ENCODE results near the gene FASTK.

Gene FASTK, protein sequence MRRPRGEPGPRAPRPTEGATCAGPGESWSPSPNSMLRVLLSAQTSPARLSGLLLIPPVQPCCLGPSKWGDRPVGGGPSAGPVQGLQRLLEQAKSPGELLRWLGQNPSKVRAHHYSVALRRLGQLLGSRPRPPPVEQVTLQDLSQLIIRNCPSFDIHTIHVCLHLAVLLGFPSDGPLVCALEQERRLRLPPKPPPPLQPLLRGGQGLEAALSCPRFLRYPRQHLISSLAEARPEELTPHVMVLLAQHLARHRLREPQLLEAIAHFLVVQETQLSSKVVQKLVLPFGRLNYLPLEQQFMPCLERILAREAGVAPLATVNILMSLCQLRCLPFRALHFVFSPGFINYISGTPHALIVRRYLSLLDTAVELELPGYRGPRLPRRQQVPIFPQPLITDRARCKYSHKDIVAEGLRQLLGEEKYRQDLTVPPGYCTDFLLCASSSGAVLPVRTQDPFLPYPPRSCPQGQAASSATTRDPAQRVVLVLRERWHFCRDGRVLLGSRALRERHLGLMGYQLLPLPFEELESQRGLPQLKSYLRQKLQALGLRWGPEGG

DNA sequence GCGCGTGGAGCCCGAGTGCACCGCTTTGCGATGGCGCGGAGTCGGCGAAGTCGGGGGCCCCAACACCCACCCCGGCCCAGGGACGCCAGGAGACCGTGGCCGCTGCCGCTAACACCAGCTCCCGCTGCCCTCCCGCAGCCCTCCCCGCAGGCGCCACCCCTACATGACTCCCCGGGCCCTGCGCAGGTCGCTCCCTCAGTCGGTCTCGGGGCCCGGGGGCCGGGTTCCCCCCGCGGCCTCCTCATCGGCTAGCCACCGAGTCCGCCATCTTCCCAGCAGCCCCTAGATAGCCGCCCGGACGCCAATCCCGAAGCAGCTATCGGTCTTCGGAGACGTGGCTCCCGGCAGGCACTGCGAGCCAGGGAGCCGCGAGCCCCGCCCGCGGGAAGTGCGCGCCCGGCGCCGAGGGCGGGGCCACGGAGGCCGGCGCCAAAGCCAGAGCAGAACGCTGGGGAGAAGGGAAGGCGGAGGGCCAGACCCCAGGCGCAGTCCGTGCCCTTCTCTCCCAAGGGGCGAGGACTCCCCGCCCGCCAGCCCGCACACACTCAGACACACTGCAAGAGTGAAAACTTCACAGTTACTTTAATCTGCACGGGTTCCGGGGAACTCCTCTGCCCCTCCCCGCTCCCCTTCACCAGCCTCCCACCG is at the start of gene FASTK:
Gene FASTK, minus strand, starts transcription at position 288 of the 648 bp plus-strand sequence. Its CDS starts 43 bp downstream, at position 245.
- in situ Hi-C loops (cut with HindIII; ENCODE audit: low pct_ligation_motif_present, low pct_unique_long_range_greater_than_20kb, low sequenced_read_pairs): no loop called here
- DNase-seq: peak; percentile 96

DNA sequence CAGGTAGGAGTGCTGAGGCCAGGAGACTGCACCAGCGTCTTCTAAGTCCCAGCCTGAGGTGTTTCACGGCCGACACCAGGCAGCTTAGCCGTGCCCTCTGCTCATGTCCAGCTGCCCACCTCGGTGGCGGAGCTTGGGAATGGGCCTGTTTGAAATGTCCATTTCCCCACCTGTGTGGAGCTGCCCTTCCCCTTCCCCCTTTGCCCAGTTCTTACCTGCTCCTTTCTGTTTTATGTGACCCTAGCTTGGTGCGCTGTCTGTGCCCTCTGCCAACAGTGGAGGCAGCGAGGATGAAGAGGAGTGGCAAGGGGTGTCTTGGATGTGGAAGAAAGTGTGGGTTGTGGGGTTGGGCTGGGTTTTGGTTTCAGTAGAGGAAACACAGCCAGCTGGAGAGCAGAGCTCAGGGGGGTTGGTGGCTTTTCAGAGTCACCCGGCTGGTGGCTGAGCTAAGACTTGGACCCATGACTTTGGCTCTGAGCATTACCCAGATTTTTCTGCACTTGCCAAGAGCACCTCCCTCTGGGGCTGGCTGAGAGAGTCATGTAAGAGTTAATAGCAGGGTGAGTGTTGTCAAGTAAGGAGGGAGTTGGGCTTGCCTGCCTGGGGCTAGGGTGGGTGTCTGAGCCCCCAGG is 49.5 kb upstream of the FASTK start:
- DNase-seq: no peak
- in situ Hi-C loops (cut with HindIII; ENCODE audit: low pct_ligation_motif_present, low pct_unique_long_range_greater_than_20kb, low sequenced_read_pairs): no loop called here

DNA sequence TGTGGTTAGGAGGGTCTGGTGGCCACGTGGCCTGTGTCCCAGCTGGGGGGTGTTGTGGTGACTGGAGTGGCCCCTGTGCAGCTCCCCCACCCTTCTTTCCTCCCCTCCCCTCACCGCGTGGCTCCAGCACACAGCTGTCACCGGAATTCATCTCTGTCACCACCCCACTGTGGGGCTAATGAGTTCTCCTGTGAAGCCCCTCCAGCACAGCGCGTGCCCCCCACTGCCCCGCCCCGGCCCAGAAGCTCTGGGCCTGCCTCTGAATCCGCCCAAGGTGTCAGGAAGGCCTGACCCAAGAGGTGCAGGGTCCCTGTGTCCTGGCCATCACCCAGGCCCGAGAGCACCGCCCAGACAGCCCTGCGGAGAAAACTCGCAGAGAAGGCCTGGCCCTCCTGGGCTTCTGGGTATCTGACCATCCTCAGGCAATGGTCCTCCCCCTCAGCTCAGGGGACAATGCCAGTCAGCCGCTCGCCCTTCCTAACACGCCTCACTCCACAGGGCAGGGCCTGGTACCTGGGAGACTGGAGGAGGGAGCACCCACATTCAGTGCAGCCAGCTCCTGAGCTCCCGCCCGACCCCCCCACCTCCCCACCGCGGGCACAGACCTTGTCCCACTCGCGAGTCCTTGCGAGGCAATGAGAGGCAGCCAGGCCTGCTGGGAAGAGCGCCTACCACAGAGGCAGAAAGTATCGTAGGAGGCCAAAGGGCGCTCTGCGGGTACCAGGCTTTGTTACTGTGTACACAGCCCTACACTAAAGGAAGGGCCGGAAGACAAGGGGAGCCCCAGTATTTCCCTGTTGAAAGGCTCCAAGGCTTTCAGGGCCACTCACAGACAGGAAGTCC is 48.7 kb upstream of the FASTK start:
- in situ Hi-C loops (cut with HindIII; ENCODE audit: low pct_ligation_motif_present, low pct_unique_long_range_greater_than_20kb, low sequenced_read_pairs): no loop called here
- DNase-seq: no peak

DNA sequence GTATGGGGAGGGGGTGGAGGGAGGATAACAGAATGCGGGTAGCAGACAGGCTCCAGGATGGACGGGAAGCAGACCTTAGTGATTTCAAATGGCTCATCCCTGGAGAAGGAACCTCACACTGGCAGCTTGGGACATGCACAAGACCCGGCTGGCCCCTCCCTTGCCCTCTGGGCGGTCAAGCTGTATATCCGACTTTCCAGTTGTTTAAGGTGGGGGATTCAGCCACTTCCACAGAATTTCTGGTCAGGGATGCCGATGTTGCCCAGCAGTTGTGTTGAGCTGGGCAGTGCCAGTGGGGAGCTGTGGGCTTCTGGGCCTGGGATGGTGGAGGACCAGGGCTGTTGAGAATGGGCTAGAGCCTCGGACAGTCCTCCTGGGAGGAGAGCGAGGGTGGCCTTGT is 48.1 kb upstream of the FASTK start:
- DNase-seq: no peak
- in situ Hi-C loops (cut with HindIII; ENCODE audit: low pct_ligation_motif_present, low pct_unique_long_range_greater_than_20kb, low sequenced_read_pairs): no loop called here

DNA sequence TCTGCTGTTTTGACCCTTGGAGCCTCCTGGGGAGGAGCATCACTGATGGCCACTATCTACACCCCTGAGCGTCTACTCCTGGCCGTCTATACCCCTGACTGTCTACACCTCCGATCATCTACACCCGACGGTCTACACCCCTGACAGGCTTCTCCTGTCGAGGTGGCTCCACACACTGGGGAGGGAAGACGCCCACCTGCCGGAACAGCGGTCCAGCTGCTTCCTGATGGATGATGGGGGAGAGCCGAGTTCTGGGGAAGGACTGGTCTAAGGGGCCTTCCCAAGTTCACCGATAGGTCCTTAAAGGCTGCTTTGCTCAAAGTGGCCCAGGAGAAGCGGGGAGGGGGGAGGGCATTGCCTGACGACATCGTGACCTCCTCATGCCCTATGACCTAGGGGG is 47.5 kb upstream of the FASTK start:
- DNase-seq: no peak
- in situ Hi-C loops (cut with HindIII; ENCODE audit: low pct_ligation_motif_present, low pct_unique_long_range_greater_than_20kb, low sequenced_read_pairs): no loop called here

DNA sequence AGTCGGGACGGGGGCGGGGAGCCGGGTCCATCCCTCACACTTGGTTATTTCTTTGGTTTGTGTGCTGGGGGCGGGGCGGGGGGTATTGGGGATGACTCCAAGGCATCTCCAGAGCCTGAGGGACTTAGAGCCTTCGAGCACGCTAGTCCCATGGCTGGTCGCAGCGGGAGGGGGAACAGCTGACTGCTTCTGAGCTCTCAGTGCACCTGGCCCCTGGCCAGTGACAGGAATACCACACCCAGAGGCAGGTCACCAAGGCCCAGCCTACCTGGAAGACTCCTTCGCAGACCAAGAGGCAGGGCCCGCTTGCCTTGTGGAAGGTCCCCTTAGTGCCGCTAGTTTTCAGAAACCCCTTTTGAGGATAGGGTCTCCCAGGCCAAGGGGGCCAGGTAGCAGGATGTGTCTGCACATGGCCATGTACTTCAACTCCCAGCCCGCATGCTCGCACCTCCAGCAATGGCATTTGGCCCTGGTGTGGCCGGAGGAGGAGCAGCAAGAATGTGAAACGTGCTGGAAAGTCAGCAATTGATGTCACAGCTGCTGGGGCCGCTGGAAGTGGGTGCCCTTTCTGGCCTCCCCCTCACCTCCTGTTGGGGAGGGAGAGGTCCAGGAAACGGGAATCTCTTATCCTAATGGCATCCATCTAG is 46.0 kb upstream of the FASTK start:
- in situ Hi-C loops (cut with HindIII; ENCODE audit: low pct_ligation_motif_present, low pct_unique_long_range_greater_than_20kb, low sequenced_read_pairs): no loop called here
- no peak for DNase-seq

DNA sequence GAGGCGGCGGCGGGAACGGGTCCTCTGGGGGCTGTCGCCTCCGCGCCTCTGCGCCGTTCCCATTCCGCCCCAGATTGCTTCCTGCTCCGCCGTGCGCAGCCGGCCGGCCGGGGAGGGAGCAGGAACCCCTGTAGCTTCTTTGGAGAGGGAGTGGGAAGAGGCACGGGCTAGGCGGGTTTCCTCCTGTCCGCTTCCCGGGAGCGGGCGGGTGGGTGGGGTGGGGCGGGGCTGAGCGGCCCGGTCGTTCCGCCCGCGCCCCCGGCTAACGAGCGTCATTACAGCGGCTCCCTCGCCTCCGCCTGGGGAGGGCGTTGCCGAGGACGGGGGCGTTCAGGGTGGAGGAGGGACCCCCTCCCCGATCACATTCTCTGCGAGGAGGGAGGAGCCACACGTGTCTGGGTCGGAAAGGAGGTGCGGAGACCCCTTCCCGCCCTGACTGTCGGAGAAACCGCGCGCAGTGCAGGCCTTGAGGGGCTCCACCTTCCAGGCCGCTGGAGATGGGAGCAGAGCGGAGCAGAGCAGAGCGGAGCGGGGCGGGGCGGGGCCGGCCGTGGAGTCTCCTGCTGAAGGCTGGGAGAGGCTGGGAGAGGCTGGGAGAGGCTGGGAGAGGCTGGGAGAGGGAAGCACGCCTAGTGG is 45.4 kb upstream of the FASTK start:
- no peak for DNase-seq
- in situ Hi-C loops (cut with HindIII; ENCODE audit: low pct_ligation_motif_present, low pct_unique_long_range_greater_than_20kb, low sequenced_read_pairs): no loop called here

DNA sequence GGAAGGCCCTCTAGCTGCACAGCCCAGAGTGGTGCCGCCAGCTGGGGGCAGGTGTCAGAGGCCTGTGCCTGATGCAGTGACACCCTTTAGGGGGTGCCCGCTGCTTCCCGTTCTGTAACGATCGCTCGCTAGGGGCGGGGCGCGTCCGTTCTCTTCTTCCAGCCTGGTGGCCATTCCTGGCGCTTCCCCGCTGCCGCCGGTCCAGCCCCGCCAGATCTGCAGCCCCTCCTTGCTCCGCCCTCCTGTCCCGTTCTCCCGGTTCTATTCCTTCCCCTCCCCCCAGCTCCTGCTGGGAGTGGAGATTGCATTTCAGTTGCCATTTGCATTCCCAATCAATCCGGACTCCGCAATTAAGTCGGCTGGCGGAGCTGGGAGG is 44.8 kb upstream of the FASTK start:
- in situ Hi-C loops (cut with HindIII; ENCODE audit: low pct_ligation_motif_present, low pct_unique_long_range_greater_than_20kb, low sequenced_read_pairs): no loop called here
- DNase-seq: peak; percentile 53

DNA sequence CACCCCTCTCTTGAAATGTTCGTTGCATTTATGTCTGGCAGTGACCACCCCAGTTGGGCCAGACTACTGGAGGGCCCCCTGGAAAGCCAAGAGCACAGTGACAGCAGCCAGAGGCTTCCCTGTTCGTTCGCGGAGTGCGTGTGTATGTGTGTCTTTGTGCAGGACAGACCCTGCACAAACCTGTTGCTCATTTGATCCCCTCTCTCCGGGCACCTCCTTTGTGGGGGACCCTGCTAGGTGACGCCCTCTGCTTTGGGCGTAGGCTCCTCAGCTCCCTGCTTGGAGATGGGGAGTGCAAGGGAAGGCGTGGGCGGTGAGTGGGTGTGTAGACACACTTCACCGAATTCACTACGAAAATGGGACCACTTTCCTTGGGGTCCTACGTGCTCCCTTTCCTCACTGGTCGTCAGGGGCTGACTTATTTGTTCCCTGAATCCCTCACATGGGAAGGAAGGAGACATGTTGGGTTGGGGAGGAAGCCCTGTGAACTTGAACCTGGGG is 44.3 kb upstream of the FASTK start:
- in situ Hi-C loops (cut with HindIII; ENCODE audit: low pct_ligation_motif_present, low pct_unique_long_range_greater_than_20kb, low sequenced_read_pairs): no loop called here
- no peak for DNase-seq

DNA sequence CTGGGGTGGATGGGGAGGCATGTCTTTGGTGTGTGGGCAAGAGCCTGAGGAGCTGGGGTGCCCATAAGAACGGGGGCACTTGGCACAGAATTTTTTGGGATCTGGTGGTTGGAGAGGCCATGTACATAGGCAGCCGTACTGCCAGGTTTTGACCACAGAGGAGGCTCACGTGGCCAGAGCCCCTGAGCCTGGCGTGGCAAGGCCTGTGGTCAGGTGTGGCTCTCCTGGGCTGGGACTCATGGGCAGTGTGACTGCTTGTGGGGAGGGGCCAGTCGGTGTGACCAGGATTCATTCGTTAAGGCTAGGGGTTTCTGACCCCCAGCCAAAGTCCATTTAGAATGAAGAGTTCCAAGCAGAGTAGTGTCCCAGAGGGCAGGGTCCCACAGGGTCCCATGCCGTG is 43.9 kb upstream of the FASTK start:
- DNase-seq: no peak
- in situ Hi-C loops (cut with HindIII; ENCODE audit: low pct_ligation_motif_present, low pct_unique_long_range_greater_than_20kb, low sequenced_read_pairs): no loop called here

DNA sequence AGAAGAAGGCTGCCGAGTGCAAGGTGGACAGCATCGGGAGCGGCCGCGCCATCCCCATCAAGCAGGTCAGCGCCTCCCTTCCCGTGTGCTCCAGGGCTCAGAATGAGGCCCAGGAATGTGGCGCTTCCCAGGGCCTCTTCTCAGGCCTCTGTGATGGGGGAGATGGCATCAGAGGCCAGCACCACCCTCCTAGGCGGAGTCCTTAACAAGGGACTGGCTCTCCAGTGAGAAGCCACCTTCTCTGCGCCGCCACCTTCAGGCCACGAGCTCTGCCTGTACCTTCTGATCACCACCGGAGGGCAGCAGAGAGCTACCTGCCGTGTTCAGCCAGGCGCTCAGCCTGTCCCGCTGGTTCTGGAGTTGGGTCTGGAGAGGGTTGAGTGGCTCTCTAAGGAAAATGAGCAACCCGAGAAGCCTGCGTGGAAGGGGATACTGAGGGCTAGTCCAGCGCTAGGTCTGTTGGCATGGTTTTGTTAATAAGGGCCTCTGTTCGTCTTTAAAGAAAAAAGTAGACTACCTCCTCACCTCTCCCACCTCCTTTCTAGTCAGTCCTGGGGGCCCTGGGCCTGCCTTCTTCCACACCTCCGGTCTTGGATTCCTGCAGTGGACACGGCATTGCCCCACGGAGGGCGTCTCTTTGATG is 43.3 kb upstream of the FASTK start:
- in situ Hi-C loops (cut with HindIII; ENCODE audit: low pct_ligation_motif_present, low pct_unique_long_range_greater_than_20kb, low sequenced_read_pairs): no loop called here
- DNase-seq: peak; percentile 83

DNA sequence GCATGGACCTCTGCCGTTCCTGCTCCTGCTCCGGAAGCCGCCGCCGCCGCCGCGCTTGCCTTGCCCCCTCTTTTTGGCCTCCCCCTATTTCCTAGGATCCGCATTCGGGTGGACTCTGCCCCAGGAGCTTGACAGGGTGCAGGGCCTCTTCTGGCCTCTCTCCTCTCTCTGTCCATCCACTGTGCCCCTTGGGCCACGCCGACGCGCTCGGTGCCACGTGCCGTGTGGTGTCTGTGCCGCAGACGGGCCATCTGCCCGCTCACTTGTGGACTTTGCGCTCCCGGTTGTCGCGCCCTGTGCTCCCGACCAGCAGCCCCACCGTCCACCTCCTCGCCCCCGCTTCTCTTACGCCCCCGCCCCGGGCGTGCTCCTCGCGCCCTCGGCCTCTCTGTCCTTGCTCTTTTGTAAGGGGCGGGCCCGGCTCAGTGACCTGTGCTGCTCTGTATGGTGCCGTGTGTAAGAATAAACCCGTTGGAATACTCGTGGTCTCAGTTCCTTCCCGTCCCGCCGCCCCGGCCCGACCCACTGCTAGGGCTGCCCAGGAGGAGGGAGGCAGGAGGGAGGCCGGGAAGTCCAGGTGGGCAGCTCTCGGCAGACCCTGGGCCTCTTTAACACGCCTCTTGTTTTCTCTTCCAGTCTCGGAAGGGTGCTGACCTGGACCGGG is 42.7 kb upstream of the FASTK start:
- DNase-seq: no peak
- in situ Hi-C loops (cut with HindIII; ENCODE audit: low pct_ligation_motif_present, low pct_unique_long_range_greater_than_20kb, low sequenced_read_pairs): no loop called here

DNA sequence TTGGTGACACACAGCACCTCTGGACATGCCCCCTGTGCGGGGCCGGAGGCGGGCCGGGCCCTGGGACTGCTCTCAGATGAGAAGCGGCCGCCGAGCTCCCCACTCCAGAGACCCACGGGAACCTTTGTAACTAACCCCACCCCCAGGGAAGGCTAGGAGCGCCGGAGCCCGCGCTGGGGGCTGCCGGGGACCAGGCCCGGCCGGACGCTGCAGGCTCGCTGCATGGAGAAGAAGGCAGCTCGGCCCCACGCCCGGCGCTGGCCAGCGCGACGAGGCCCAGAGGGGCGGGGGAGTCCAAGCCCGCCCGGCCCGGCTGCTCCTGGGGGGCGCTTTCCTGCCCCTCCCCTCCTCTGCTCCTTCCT is 42.2 kb upstream of the FASTK start:
- DNase-seq: no peak
- in situ Hi-C loops (cut with HindIII; ENCODE audit: low pct_ligation_motif_present, low pct_unique_long_range_greater_than_20kb, low sequenced_read_pairs): no loop called here

DNA sequence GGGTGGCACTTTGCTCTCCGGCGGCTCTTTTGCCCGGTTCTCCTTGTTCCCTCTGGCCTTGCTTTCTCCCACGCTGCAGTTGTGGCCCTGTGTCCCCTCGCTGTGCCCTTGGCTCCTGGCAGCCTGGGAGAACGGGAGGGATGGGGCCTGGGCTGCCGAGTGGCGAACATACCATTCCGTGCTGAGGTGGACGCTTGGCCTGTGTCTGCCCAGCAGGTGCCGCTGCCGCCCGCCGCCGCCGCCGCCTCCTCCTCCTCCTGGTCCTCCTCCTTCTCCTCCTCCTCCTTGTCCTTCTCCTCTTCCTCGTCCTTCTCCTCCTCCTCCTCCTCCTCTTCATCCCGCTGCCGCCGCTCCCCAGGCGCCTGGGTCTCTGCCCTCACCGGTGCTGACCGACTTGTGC is 41.7 kb upstream of the FASTK start:
- in situ Hi-C loops (cut with HindIII; ENCODE audit: low pct_ligation_motif_present, low pct_unique_long_range_greater_than_20kb, low sequenced_read_pairs): no loop called here
- DNase-seq: no peak

DNA sequence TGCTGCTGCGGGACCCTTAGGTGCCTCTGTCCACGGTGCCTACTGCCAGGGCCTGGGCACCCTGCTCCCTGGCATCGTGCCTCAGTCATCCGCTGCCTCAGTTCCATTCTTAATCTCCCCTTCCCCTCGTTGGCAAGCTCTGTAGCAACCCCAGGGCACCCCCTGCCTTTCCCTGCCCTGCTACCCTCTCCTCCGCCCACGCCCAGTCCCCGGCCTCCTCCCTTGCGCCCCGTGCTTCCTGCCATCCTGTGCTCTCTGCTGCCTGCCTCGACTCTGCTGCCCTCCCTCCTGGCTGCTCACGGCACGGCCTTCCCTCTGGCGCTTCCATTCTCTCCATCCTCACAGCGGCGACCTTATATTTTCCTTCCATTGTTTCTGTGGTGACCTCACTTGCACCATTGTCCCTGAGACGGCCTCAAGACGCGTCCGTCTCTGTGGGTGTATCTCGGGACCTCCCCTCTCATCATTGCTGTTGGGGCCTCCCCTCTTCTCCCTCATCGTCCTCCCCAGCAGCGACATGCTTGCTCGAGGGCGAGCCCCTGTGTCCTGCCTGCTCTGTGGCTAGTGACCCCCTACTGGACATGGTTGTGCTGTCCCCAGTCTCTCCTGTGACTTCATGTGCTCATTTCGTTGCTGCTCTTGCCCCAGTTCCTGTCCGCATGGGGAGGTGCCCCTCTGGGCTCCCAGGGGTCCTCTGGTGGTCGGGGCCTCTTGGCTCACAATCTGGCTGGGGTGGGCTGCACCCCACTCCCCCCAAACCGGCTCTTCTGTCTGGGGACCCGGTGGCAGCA is 41.0 kb upstream of the FASTK start:
- DNase-seq: no peak
- in situ Hi-C loops (cut with HindIII; ENCODE audit: low pct_ligation_motif_present, low pct_unique_long_range_greater_than_20kb, low sequenced_read_pairs): no loop called here

DNA sequence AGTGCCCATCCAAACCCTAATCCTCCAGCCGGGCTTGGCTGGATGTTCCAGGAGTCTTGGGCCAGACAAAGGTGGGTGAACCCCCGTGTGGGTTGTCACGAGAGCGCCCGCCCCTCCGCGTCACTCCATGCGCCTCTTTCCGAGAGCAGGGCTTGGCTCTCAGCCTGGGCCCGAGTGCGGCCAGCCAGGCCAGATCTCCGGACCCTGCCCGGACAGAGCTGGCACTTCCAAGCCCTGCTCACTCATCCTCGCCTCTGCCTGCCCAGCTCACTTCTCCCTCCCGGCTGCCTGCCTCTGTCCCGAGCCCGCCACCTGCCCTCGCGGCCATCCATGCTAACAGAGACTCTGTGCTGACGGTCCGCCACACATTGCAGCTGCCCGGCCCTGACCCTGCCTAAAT is 40.3 kb upstream of the FASTK start:
- DNase-seq: no peak
- in situ Hi-C loops (cut with HindIII; ENCODE audit: low pct_ligation_motif_present, low pct_unique_long_range_greater_than_20kb, low sequenced_read_pairs): no loop called here
